H1 (cell line): ENCODE data around the gene ACVR2B. TPM values are rescaled to one million over a fixed set of nuclear protein-coding genes. Genes with fewer than 3 reads are reported as not detected.

ENCODE experiments used
- CTCF ChIA-PET: fragments of 300-600 bp; sonication (Branson Sonifier 250); formaldehyde crosslinking; loops from one replicate; lab custom pipeline; 2021; ENCODE audit not compliant: partially characterized antibody; lab: Charles Lee
- POLR2A ChIA-PET: fragments of 300-600 bp; sonication (Branson Sonifier 250); formaldehyde crosslinking; loops from one replicate; lab custom pipeline; 2021; ENCODE audit warnings: inconsistent platforms; ENCODE audit not compliant: partially characterized antibody; lab: Charles Lee
- DNase-seq, 2 experiments: peaks; one replicate each; pipeline versions ENCODE4 v3.0.0 to v3.0.0-alpha.2; 2010 to 2022; ENCODE audit warnings: low spot score in 2 of 2, low read depth in 1 of 2, mixed read lengths in 1 of 2
- FAIRE-seq: peaks from 2 replicates; lab custom pipeline; 2011; peaks lifted over from hg19 to GRCh38; lab: Jason Lieb, UNC
- H2AFZ ChIP-seq: 2 replicates; pipeline ENCODE4 v1.8.1; 2012; ENCODE audit warnings: low read length, inconsistent platforms
- H2AK5ac ChIP-seq: 2 replicates; pipeline ENCODE4 v1.6.1; 2013; ENCODE audit warnings: low read depth, low read length
- H2BK120ac ChIP-seq: replicated peaks from 2 replicates; pipeline ENCODE3; 2013; ENCODE audit warnings: low read depth, low read length, inconsistent platforms
- H2BK12ac ChIP-seq: 2 replicates; pipeline ENCODE4 v1.6.1; 2013; ENCODE audit warnings: low read depth, low read length
- H2BK15ac ChIP-seq: 2 replicates; pipeline ENCODE4 v1.6.1; 2013; ENCODE audit warnings: low read length
- H2BK20ac ChIP-seq: 2 replicates; pipeline ENCODE4 v1.6.1; 2013; ENCODE audit warnings: low read length
- H2BK5ac ChIP-seq: 2 replicates; pipeline ENCODE4 v1.6.1; 2013; ENCODE audit warnings: low read depth, low read length
- H3K14ac ChIP-seq: 2 replicates; pipeline ENCODE4 v1.6.1; 2013; ENCODE audit warnings: inconsistent platforms; ENCODE audit not compliant: insufficient read length
- H3K18ac ChIP-seq: 2 replicates; pipeline ENCODE4 v1.6.1; 2013; ENCODE audit warnings: low read length; ENCODE audit errors: extremely low read depth
- H3K23ac ChIP-seq: 2 replicates; pipeline ENCODE4 v1.6.1; 2013; ENCODE audit warnings: inconsistent platforms; ENCODE audit not compliant: insufficient read length
- H3K23me2 ChIP-seq: 2 replicates; pipeline ENCODE4 v1.6.1; 2013; ENCODE audit warnings: low read depth, low read length
- H3K27ac ChIP-seq: 2 replicates; pipeline ENCODE4 v1.6.1; 2011; ENCODE audit warnings: low read depth, low read length, inconsistent platforms
- H3K27me3 ChIP-seq, 4 experiments: replicated peaks in 1 of 4; 1 replicate in 1 of 4; 2 replicates in 3 of 4; pipeline versions ENCODE4 v1.6.1 to v1.8.1; 2011 to 2013; ENCODE audit warnings: low read length in 3 of 4, mild to moderate bottlenecking in 3 of 4, inconsistent platforms in 2 of 4, mixed read lengths in 2 of 4, moderate library complexity in 1 of 4; ENCODE audit not compliant: control insufficient read depth in 3 of 4, insufficient read depth in 3 of 4; ENCODE audit errors: extremely low read depth in 1 of 4
- H3K36me3 ChIP-seq, 4 experiments: 2 replicates each; pipeline versions ENCODE4 v1.6.1 to v1.8.1; 2011 to 2013; ENCODE audit warnings: mild to moderate bottlenecking in 4 of 4, low read length in 3 of 4, moderate library complexity in 2 of 4, control low read depth in 1 of 4, inconsistent platforms in 1 of 4; ENCODE audit not compliant: insufficient read depth in 4 of 4, control insufficient read depth in 2 of 4
- H3K4ac ChIP-seq: replicated peaks from 2 replicates; pipeline ENCODE3; 2013; ENCODE audit warnings: low read length, low read depth, mixed read lengths, inconsistent platforms; ENCODE audit not compliant: insufficient read length
- H3K4me1 ChIP-seq, 4 experiments: replicated peaks in 1 of 4; 1 replicate in 1 of 4; 2 replicates in 3 of 4; pipeline versions ENCODE4 v1.6.1 to v1.8.1; 2011 to 2013; ENCODE audit warnings: low read length in 3 of 4, inconsistent platforms in 2 of 4, mixed read lengths in 1 of 4; ENCODE audit not compliant: insufficient read depth in 4 of 4, control insufficient read depth in 3 of 4
- H3K4me2 ChIP-seq, 2 experiments: 2 replicates each; pipeline versions ENCODE4 v1.6.1 to v1.8.1; 2011 to 2013; ENCODE audit warnings: low read depth in 2 of 2, low read length in 2 of 2, control low read depth in 1 of 2, inconsistent platforms in 1 of 2, mild to moderate bottlenecking in 1 of 2; ENCODE audit not compliant: insufficient read depth in 1 of 2
- H3K4me3 ChIP-seq, 4 experiments: fragments of 200-600, 300-600 bp in 1 of 4; sonication (generic), shearing (Covaris generic), sonication (Bioruptor Twin) in 1 of 4; 2 replicates each; pipeline versions ENCODE4 v1.5.1 to v1.8.1; 2011 to 2016; ENCODE audit warnings: low read length in 4 of 4, low read depth in 3 of 4, control low read depth in 2 of 4, inconsistent platforms in 2 of 4, mild to moderate bottlenecking in 2 of 4, mixed read lengths in 1 of 4, moderate library complexity in 1 of 4; ENCODE audit not compliant: insufficient read depth in 2 of 4; ENCODE audit errors: extremely low read depth in 1 of 4
- H3K56ac ChIP-seq: replicated peaks from 2 replicates; pipeline ENCODE3; 2013; ENCODE audit warnings: low read depth, mild to moderate bottlenecking, mixed read lengths, low read length, inconsistent platforms; ENCODE audit not compliant: insufficient read length
- H3K79me1 ChIP-seq: 2 replicates; pipeline ENCODE4 v1.6.1; 2013; ENCODE audit warnings: low read depth, low read length, control low read depth
- H3K79me2 ChIP-seq, 2 experiments: 2 replicates each; pipeline versions ENCODE4 v1.6.1 to v1.8.1; 2012 to 2013; ENCODE audit warnings: low read length in 2 of 2, mild to moderate bottlenecking in 2 of 2, inconsistent platforms in 1 of 2; ENCODE audit not compliant: insufficient read depth in 2 of 2, control insufficient read depth in 1 of 2
- H3K9ac ChIP-seq, 4 experiments: replicated peaks in 1 of 4; 1 replicate in 1 of 4; 2 replicates in 3 of 4; pipeline versions ENCODE4 v1.6.1 to v1.8.1; 2011 to 2013; ENCODE audit warnings: low read depth in 3 of 4, low read length in 3 of 4, control low read depth in 2 of 4, mild to moderate bottlenecking in 2 of 4, moderate library complexity in 2 of 4, inconsistent platforms in 1 of 4; ENCODE audit errors: extremely low read depth in 1 of 4
- H3K9me3 ChIP-seq, 2 experiments: 2 replicates each; pipeline versions ENCODE4 v1.6.1 to v1.8.1; 2012 to 2013; ENCODE audit warnings: mild to moderate bottlenecking in 2 of 2, moderate library complexity in 2 of 2, control low read depth in 1 of 2, inconsistent platforms in 1 of 2, low read depth in 1 of 2, low read length in 1 of 2, mixed read lengths in 1 of 2; ENCODE audit not compliant: insufficient read depth in 2 of 2
- H4K20me1 ChIP-seq, 2 experiments: replicated peaks in 1 of 2; 2 replicates each; pipeline versions ENCODE3 to v1.8.1; 2011 to 2013; ENCODE audit warnings: inconsistent platforms in 2 of 2, low read length in 2 of 2, mild to moderate bottlenecking in 1 of 2; ENCODE audit not compliant: insufficient read depth in 2 of 2, control insufficient read depth in 1 of 2
- H4K5ac ChIP-seq: 2 replicates; pipeline ENCODE4 v1.6.1; 2013; ENCODE audit warnings: low read length, low read depth, mixed read lengths, inconsistent platforms; ENCODE audit not compliant: insufficient read length
- H4K8ac ChIP-seq: 2 replicates; pipeline ENCODE4 v1.8.0; 2013; ENCODE audit warnings: mild to moderate bottlenecking, moderate library complexity, low read length, inconsistent platforms; ENCODE audit not compliant: insufficient read depth; ENCODE audit errors: extremely low read depth
- H4K91ac ChIP-seq: replicated peaks from 2 replicates; pipeline ENCODE3; 2013; ENCODE audit warnings: low read length, mixed read lengths, inconsistent platforms; ENCODE audit not compliant: insufficient read length
- BACH1 ChIP-seq: IDR thresholded peaks from 2 replicates; pipeline ENCODE4 v1.6.1; 2012; ENCODE audit warnings: low read length, improper control_type of control experiment
- BCL11A ChIP-seq, 2 experiments: IDR thresholded peaks; one replicate each; pipeline ENCODE4 v1.6.1; 2011; ENCODE audit warnings: low read depth in 2 of 2, low read length in 2 of 2, mild to moderate bottlenecking in 2 of 2
- HDAC2 ChIP-seq, 2 experiments: fragments of 300-600 bp in 1 of 2; sonication (generic) in 1 of 2; IDR thresholded peaks; 2 replicates each; pipeline ENCODE4 v1.6.1; 2011 to 2012; ENCODE audit warnings: low read depth in 2 of 2, low read length in 2 of 2, mild to moderate bottlenecking in 2 of 2, moderate library complexity in 2 of 2, borderline replicate concordance in 1 of 2, inconsistent platforms in 1 of 2
- MAFK ChIP-seq: IDR thresholded peaks from 2 replicates; pipeline ENCODE4 v1.6.1; 2012; ENCODE audit warnings: low read depth, mild to moderate bottlenecking, improper control_type of control experiment, low read length
- POLR2A ChIP-seq, 2 experiments: IDR thresholded peaks; 1 replicate in 1 of 2; 2 replicates in 1 of 2; pipeline ENCODE4 v1.6.1; 2011; ENCODE audit warnings: low read depth in 2 of 2, low read length in 2 of 2, mild to moderate bottlenecking in 2 of 2; ENCODE audit errors: control extremely low read depth in 1 of 2
- RXRA ChIP-seq: IDR thresholded peaks from 2 replicates; pipeline ENCODE4 v1.6.1; 2011; ENCODE audit warnings: low read depth, mild to moderate bottlenecking, low read length, moderate library complexity; ENCODE audit not compliant: insufficient read depth
- SP2 ChIP-seq: IDR thresholded peaks from 2 replicates; pipeline ENCODE4 v1.6.1; 2012; ENCODE audit warnings: mild to moderate bottlenecking, low read length, inconsistent platforms
- TAF7 ChIP-seq: optimal IDR thresholded peaks from 2 replicates; pipeline ENCODE3; 2011; ENCODE audit warnings: low read depth, mild to moderate bottlenecking, inconsistent platforms, low read length, moderate library complexity, borderline replicate concordance
- TEAD4 ChIP-seq: IDR thresholded peaks from 2 replicates; pipeline ENCODE4 v1.6.1; 2012; ENCODE audit warnings: low read depth, low read length, inconsistent platforms, mixed read lengths
- YY1 ChIP-seq: IDR thresholded peaks from 2 replicates; pipeline ENCODE4 v1.6.1; 2011; ENCODE audit warnings: low read depth, mild to moderate bottlenecking, low read length
- ZNF274 ChIP-seq: IDR thresholded peaks from 2 replicates; pipeline ENCODE4 v1.7.0; 2012; ENCODE audit warnings: low read length, borderline replicate concordance; ENCODE audit errors: extremely low read depth
- WGBS, 2 experiments: shearing (Covaris generic) in 1 of 2; methylation state at CpG; one replicate each; pipeline versions ENCODE4 v1.1.6 to v1.1.7; 2013 to 2015; ENCODE audit warnings: low lambda C conversion rate in 2 of 2, mixed read lengths in 2 of 2, inconsistent platforms in 1 of 2, low coverage in 1 of 2, missing lambda C conversion rate in 1 of 2; ENCODE audit not compliant: insufficient replicate concordance in 2 of 2, insufficient coverage in 1 of 2, insufficient read length in 1 of 2; ENCODE audit errors: extremely low coverage in 1 of 2, missing lambda C conversion rate in 1 of 2; 5-methylcytosine and 5-hydroxymethylcytosine counted together
- polyA plus RNA-seq, 7 experiments: library from polyadenylated mRNA; depleted of rRNA in 3 of 7; stranded (reverse) in 5 of 7; unstranded in 2 of 7; fragments of >200 nt in 5 of 7; fragments of 200-250 nt in 2 of 7; gene quantifications; 1 replicate in 5 of 7; 2 replicates in 1 of 7; 4 replicates in 1 of 7; pipeline versions ENCODE4 v1.2.1 to v1.2.3, GENCODE V29; 2011 to 2013; ENCODE audit warnings: missing spikeins in 2 of 7, mixed read lengths in 2 of 7
- total RNA-seq: library from RNA; stranded (reverse); fragmentation: NEBNext Ultra II Directional; extraction: Animal tissue kit (Norgen Biotek cat#: 25700); gene quantifications from 2 replicates; pipeline ENCODE4 v1.2.1, GENCODE V29; 2021
- TF ChIP-seq, protein P1 (sequence below): IDR thresholded peaks from 2 replicates; pipeline ENCODE4 v1.6.1; 2011; ENCODE audit warnings: low read length, improper control_type of control experiment

Gene ACVR2B
- total and polyA plus RNA-seq, 2 of the 8 experiments (the other 6 are each of a cell fraction or from before 2014, with no cell fraction given): 24.7 to 109 TPM

DNA sequence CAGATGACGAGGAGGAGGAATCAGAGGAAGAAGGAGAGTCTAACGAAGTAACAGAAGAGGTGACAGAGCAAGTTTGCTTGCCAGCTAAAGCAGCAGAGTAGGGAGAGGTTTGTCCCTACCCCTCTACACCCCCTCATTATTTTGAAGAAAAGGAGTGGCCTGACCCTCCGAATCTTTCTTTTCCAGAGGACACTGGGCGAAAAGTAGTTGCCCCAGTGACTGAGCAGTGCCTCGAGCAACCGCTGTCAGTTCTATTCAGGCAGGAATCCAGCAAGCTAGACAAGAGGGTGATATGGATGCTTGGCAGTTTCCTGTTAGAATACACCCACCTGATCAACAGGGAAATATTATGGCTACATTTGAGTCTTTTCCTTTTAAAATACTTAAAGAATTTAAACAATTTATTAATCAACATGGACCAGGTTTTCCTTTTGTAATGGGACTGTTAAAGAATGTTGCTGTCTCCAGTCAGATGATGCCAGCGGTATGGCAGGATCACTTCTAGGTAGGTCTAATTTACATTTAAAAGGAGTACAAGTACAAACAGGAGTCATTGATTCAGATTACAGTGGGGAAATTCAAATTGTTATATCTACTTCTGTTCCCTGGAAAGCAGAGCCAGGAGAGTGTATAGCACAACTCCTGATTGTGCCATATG lies 31.9 kb upstream of the ACVR2B start:
- CTCF ChIA-PET: interaction anchor here (1.2 to 1.3 kb wide), 2 partner anchors 10 to 76 kb away, joined by 4 to 5 read pairs; no protein-coding TSS in a partner anchor
- no peaks in the 10 kb centered on the region for H3K79me1 ChIP-seq
- peak overlapping the region; percentile 75; the same call in 1 of the 2 replicates for H2AK5ac ChIP-seq
- H3K4me1 ChIP-seq: peaks cover 0 to 10% (median 10%) of the 10 kb centered on the region in 4 experiments; a peak in 6 of 7 replicates
- H3K18ac ChIP-seq: peak overlapping the region; percentile 60; the same call in 1 of the 2 replicates
- H2BK15ac ChIP-seq: no peak overlapping the region
- H3K4ac ChIP-seq: no peak overlapping the region
- H2BK20ac ChIP-seq: 0 out of 2 replicates have a peak overlapping the region, but pooled peaks have one; percentile 16
- H3K9me3 ChIP-seq: no peaks in the 10 kb centered on the region
- H3K23ac ChIP-seq: no peak overlapping the region
- H3K79me2 ChIP-seq: no peaks in the 10 kb centered on the region
- H2BK120ac ChIP-seq: no peak overlapping the region
- peak; percentile 32 for FAIRE-seq
- H2AFZ ChIP-seq: peak overlapping the region; percentile 67; the same call in 1 of the 2 replicates
- H4K8ac ChIP-seq: no peak overlapping the region
- no peaks in the 10 kb centered on the region for H4K20me1 ChIP-seq
- whole genome bisulfite sequencing, 2 experiments: 56% methylated on average over 7 of the region's 7 CpGs; no CpG with 5 or more reads in 1 of the 2 experiments
- H3K4me2 ChIP-seq: peak overlapping the region in 1 of 2 experiments; percentile 54; a peak in 2 of 4 replicates
- H3K23me2 ChIP-seq: no peaks in the 10 kb centered on the region
- H3K56ac ChIP-seq: no peak overlapping the region
- 0 out of 2 replicates have a peak overlapping the region, but pooled peaks have one; percentile 3 for H3K27ac ChIP-seq
- no peak overlapping the region for H3K14ac ChIP-seq
- H3K4me3 ChIP-seq: no peak overlapping the region
- H2BK5ac ChIP-seq: peak overlapping the region; percentile 89
- POLR2A ChIA-PET: interaction anchor here (1.2 kb wide), 1 partner anchor 33 kb away, joined by 4 read pairs; no protein-coding TSS in a partner anchor
- H2BK12ac ChIP-seq: peak overlapping the region; percentile 98
- no peak overlapping the region for H4K5ac ChIP-seq
- H3K27me3 ChIP-seq: no peaks in the 10 kb centered on the region
- no peak overlapping the region for H3K9ac ChIP-seq
- DNase-seq: peak in 1 of 2 experiments; percentile 49
- H4K91ac ChIP-seq: no peak overlapping the region
- no peaks in the 10 kb centered on the region for H3K36me3 ChIP-seq
- TF ChIP-seq TAF7 (no peak), RXRA (no peak), BACH1 (no peak), HDAC2 (IDR thresholded peaks at IDR 0.05; ENCODE audit: borderline replicate concordance in 1 of 2, low read depth in 2 of 2, low read length in 2 of 2) (no peak), TEAD4 (no peak), ZNF274 (no peak), MAFK (no peak), SP2 (no peak), YY1 (no peak), POLR2A (IDR thresholded peaks at IDR 0.05; ENCODE audit: control extremely low read depth in 1 of 2, low read depth in 2 of 2, low read length in 2 of 2) (no peak), BCL11A (IDR thresholded peaks at IDR 0.05; ENCODE audit: low read depth in 2 of 2, low read length in 2 of 2) (no peak)
- TF ChIP-seq, protein P1, sequence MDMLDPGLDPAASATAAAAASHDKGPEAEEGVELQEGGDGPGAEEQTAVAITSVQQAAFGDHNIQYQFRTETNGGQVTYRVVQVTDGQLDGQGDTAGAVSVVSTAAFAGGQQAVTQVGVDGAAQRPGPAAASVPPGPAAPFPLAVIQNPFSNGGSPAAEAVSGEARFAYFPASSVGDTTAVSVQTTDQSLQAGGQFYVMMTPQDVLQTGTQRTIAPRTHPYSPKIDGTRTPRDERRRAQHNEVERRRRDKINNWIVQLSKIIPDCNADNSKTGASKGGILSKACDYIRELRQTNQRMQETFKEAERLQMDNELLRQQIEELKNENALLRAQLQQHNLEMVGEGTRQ: no peak
